PC-9 (cell line): ENCODE measurements around the gene EYS. TPM values are rescaled to one million over a fixed set of nuclear protein-coding genes. Genes with fewer than 3 reads are reported as not detected.

Experiments used
- BruUV-seq: library from RNA; stranded (reverse); fragments of 400-500 nt; replicated peaks from 2 replicates; lab custom pipeline; 2021; lab: Mats Ljungman, UMichigan
- CTCF ChIA-PET: fragments of 300-600 bp; sonication (Branson Sonifier 250); formaldehyde crosslinking; loops from one replicate; lab custom pipeline; 2022; ENCODE audit warnings: antibody characterized with exemption; lab: Charles Lee
- POLR2A ChIA-PET: fragments of 300-600 bp; sonication (Branson Sonifier 250); formaldehyde crosslinking; loops from one replicate; lab custom pipeline; 2022; ENCODE audit warnings: antibody characterized with exemption; ENCODE audit not compliant: unreplicated experiment; lab: Charles Lee
- DNase-seq, 2 experiments: peaks; one replicate each; pipeline versions ENCODE4 v3.0.0 to v3.0.0-alpha.2; 2015 to 2022; ENCODE audit warnings: mixed read lengths in 1 of 2
- H2AFZ ChIP-seq: fragments of 200-600 bp; sonication (generic); 2 replicates; pipeline ENCODE4 v1.8.1; 2017; ENCODE audit warnings: antibody characterized with exemption
- H3F3A ChIP-seq: fragments of 200-600 bp; sonication (generic); 2 replicates; pipeline ENCODE4 v1.8.1; 2017; ENCODE audit warnings: antibody characterized with exemption, mild to moderate bottlenecking, low read depth; ENCODE audit not compliant: insufficient read depth
- H3K27ac ChIP-seq: fragments of 200-600 bp; sonication (generic); 2 replicates; pipeline ENCODE4 v1.6.1; 2016; ENCODE audit warnings: mixed run types
- H3K27me3 ChIP-seq: fragments of 200-600 bp; sonication (generic); 2 replicates; pipeline ENCODE4 v1.6.1; 2016; ENCODE audit warnings: low read depth, mixed run types; ENCODE audit not compliant: insufficient read depth
- H3K36me3 ChIP-seq: fragments of 200-600 bp; sonication (generic); 2 replicates; pipeline ENCODE4 v1.6.1; 2016; ENCODE audit warnings: low read depth, mixed run types
- H3K4me1 ChIP-seq: fragments of 200-600 bp; sonication (generic); replicated peaks from 2 replicates; pipeline ENCODE4 v1.6.1; 2016; ENCODE audit warnings: mixed run types; ENCODE audit not compliant: insufficient read depth
- H3K4me2 ChIP-seq: fragments of 200-600 bp; sonication (generic); 2 replicates; pipeline ENCODE4 v1.6.1; 2017; ENCODE audit warnings: mixed run types
- H3K4me3 ChIP-seq: fragments of 200-600 bp; sonication (generic); 2 replicates; pipeline ENCODE4 v1.6.1; 2016; ENCODE audit warnings: mixed run types
- H3K79me2 ChIP-seq: fragments of 200-600 bp; sonication (generic); 2 replicates; pipeline ENCODE4 v1.6.1; 2017; ENCODE audit warnings: low read depth, mixed run types
- H3K9me2 ChIP-seq: fragments of 200-600 bp; sonication (generic); 2 replicates; pipeline ENCODE4 v1.8.1; 2017; ENCODE audit warnings: mild to moderate bottlenecking; ENCODE audit not compliant: insufficient read depth
- H3K9me3 ChIP-seq: fragments of 200-600 bp; sonication (generic); 2 replicates; pipeline ENCODE4 v1.8.1; 2016; ENCODE audit warnings: low read depth; ENCODE audit not compliant: insufficient read depth
- H4K20me1 ChIP-seq: fragments of 200-600 bp; sonication (generic); 2 replicates; pipeline ENCODE4 v1.8.1; 2017; ENCODE audit not compliant: insufficient read depth
- CTCF ChIP-seq: fragments of 200-600 bp; sonication (generic); conservative IDR thresholded peaks from 2 replicates; pipeline ENCODE4 v1.6.1; 2017; ENCODE audit warnings: mixed run types, antibody characterized with exemption, mild to moderate bottlenecking, moderate library complexity
- EZH2 ChIP-seq: fragments of 200-600 bp; sonication (generic); IDR thresholded peaks from 2 replicates; pipeline ENCODE4 v1.8.0; 2017; ENCODE audit warnings: antibody characterized with exemption, low read depth
- intact Hi-C: fragments of 100-400 bp; cut with micrococcal nuclease; formaldehyde crosslinking; loops from one replicate; pipeline ENCODE4 v1.10.0; 2022; ENCODE audit not compliant: unreplicated experiment
- total RNA-seq: library from RNA; stranded (reverse); gene quantifications from 2 replicates; pipeline ENCODE4 v1.2.3, GENCODE V29; 2021

The EYS gene
- total RNA-seq, 1 experiment from 2014 or later: not detected

- H3K79me2 ChIP-seq: no peaks in the 10 kb centered on the region
- ChIA-PET CTCF (no interaction called here), POLR2A (no interaction called here)
- no peaks in the 10 kb centered on the region for H3K4me1 ChIP-seq
- no peaks in the 10 kb centered on the region for H3K9me2 ChIP-seq
- H3K4me2 ChIP-seq: no peak overlapping the region
- no peaks in the 10 kb centered on the region; the same call in 1 of the 2 replicates for H3K9me3 ChIP-seq
- no peak for DNase-seq
- no peaks in the 10 kb centered on the region for H3F3A ChIP-seq
- no peaks in the 10 kb centered on the region for H3K27me3 ChIP-seq
- H3K36me3 ChIP-seq: no peaks in the 10 kb centered on the region
- no peak overlapping the region for H2AFZ ChIP-seq
- BruUV-seq: no TSS peak
- intact Hi-C loops: no loop called here
- TF ChIP-seq EZH2 (no peak), CTCF (no peak)
- H3K27ac ChIP-seq: no peak overlapping the region
- H4K20me1 ChIP-seq: no peaks in the 10 kb centered on the region
- H3K4me3 ChIP-seq: no peak overlapping the region
Observed at GRCh38 chr6:65071480-65071879, 635.5 kb downstream of the EYS start.

GRCh38 chr6:65064844-65065243, 642.2 kb downstream of the EYS start:
- Histone ChIP-seq H3K4me3 (no peak overlapping the region), H3K27ac (no peak overlapping the region), H3K79me2 (no peaks in the 10 kb centered on the region), H3F3A (no peaks in the 10 kb centered on the region), H3K9me2 (no peaks in the 10 kb centered on the region), H3K4me2 (no peak overlapping the region), H2AFZ (no peak overlapping the region), H3K36me3 (no peaks in the 10 kb centered on the region), H3K4me1 (no peaks in the 10 kb centered on the region), H3K9me3 (no peaks in the 10 kb centered on the region), H4K20me1 (no peaks in the 10 kb centered on the region), H3K27me3 (no peaks in the 10 kb centered on the region)
- DNase-seq: no peak
- ChIA-PET POLR2A (no interaction called here), CTCF (no interaction called here)
- intact Hi-C loops: no loop called here
- BruUV-seq: no TSS peak
- TF ChIP-seq EZH2 (no peak), CTCF (no peak)

DNA sequence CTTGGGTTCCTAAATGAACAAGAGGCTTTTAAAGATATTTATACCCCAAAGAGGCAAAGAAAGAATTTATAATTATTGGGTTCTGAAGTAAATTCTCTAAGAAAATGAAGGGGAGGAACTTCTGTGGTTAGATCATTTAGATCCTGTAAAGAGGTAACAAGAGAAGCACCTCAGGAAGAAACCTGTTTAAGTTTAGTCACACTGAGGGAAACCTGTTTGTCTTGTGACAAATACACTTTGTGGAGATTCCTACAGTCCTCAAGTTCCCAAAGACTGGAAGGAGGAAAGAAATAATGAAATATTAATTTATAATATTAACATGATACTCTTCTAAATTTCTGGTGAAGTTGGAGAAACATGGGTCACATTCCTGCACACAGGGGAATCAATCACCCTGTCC, 647.5 kb downstream of the EYS start:
- no peak for DNase-seq
- Histone ChIP-seq H3K27me3 (no peaks in the 10 kb centered on the region), H4K20me1 (no peaks in the 10 kb centered on the region), H3K79me2 (no peaks in the 10 kb centered on the region), H3K4me2 (no peak overlapping the region), H3K9me3 (no peaks in the 10 kb centered on the region), H3K27ac (no peak overlapping the region), H2AFZ (no peak overlapping the region), H3K4me1 (no peaks in the 10 kb centered on the region), H3K36me3 (no peaks in the 10 kb centered on the region), H3K9me2 (no peaks in the 10 kb centered on the region), H3F3A (no peaks in the 10 kb centered on the region), H3K4me3 (no peak overlapping the region)
- intact Hi-C loops: no loop called here
- ChIA-PET POLR2A (no interaction called here), CTCF (no interaction called here)
- no TSS peak for BruUV-seq
- TF ChIP-seq CTCF: no peak
- no peak for TF ChIP-seq EZH2
